Stimulated activated CD4-positive, alpha-beta T cell treated with anti-CD3 and anti-CD28 coated beads, TNF-alpha, amount 100 ng/mL, for 48 hours (primary cell): ENCODE measurements around the gene ZNF619.

Experiments
- DNase-seq, 3 donors: peaks; one replicate each; pipeline ENCODE4 v3.0.0-alpha.2; 2020; ENCODE audit warnings: low read depth in 3 of 3

The ZNF619 gene

DNA sequence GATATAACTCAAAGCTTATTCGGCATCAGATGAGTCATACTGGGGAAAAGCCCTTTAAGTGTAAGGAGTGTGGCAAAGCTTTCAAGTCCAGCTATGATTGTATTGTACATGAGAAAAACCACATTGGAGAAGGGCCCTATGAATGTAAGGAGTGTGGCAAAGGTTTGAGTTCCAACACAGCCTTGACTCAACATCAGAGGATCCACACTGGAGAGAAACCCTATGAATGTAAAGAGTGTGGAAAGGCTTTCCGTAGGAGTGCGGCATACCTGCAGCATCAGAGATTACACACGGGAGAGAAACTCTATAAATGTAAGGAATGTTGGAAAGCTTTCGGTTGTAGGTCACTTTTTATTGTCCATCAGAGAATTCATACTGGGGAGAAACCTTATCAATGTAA lies 55.3 kb downstream of the ZNF619 start:
- no peak for DNase-seq

- DNase-seq, result no peak
These were observed 57.4 kb downstream of the ZNF619 start for GRCh38 chr3:40534283-40534682.
